Hematopoietic multipotent progenitor cell treated with erythropoietin and hydrocortisone succinate and interleukin-3 and kit ligand, for 6 days (in vitro differentiated cells): ENCODE measurements around the gene ATP10B.

Experiments
- DNase-seq: peaks from one replicate; pipeline ENCODE4 v3.0.0-alpha.2; 2015

ATP10B gene

GRCh38 chr5:160629003-160629402, 223.0 kb downstream of the ATP10B start:
- no peak for DNase-seq

- no peak for DNase-seq
Measured at GRCh38 chr5:160628619-160628968, 223.4 kb downstream of the ATP10B start.

GRCh38 chr5:160627921-160628618, 223.9 kb downstream of the ATP10B start:
- DNase-seq = no peak

- DNase-seq = no peak
Measured at GRCh38 chr5:160626322-160626721, 225.7 kb downstream of the ATP10B start.

- DNase-seq = no peak
Measured at GRCh38 chr5:160621526-160621925, 230.5 kb downstream of the ATP10B start.

GRCh38 chr5:160620401-160620800, 231.6 kb downstream of the ATP10B start:
- DNase-seq = no peak

- DNase-seq = no peak
Measured at GRCh38 chr5:160619381-160619780, 232.6 kb downstream of the ATP10B start.

GRCh38 chr5:160618286-160618685, 233.7 kb downstream of the ATP10B start:
- DNase-seq = peak; percentile 58

GRCh38 chr5:160616712-160617497, 235.1 kb downstream of the ATP10B start:
- peak; percentile 72 for DNase-seq

- no peak for DNase-seq
Measured at GRCh38 chr5:160614136-160614535, 237.9 kb downstream of the ATP10B start.

- no peak for DNase-seq
Measured at GRCh38 chr5:160605266-160605665, 246.7 kb downstream of the ATP10B start.

- DNase-seq = no peak
Measured at GRCh38 chr5:160604484-160604883, 247.5 kb downstream of the ATP10B start.

GRCh38 chr5:160602744-160603143, 249.3 kb downstream of the ATP10B start:
- DNase-seq = no peak

- no peak for DNase-seq
Measured at GRCh38 chr5:160601046-160601445, 251.0 kb downstream of the ATP10B start.

GRCh38 chr5:160573318-160573717, 278.7 kb downstream of the ATP10B start:
- no peak for DNase-seq

- no peak for DNase-seq
Measured at GRCh38 chr5:160567031-160567705, 284.8 kb downstream of the ATP10B start.

- no peak for DNase-seq
Measured at GRCh38 chr5:160565376-160565775, 286.6 kb downstream of the ATP10B start.

- no peak for DNase-seq
Measured at GRCh38 chr5:160556846-160557245, 295.2 kb downstream of the ATP10B start.

- DNase-seq = no peak
Measured at GRCh38 chr5:160555971-160556631, 295.9 kb downstream of the ATP10B start.

- DNase-seq = no peak
Measured at GRCh38 chr5:160555581-160555970, 296.4 kb downstream of the ATP10B start.

- DNase-seq = no peak
Measured at GRCh38 chr5:160550075-160550474, 301.9 kb downstream of the ATP10B start.

GRCh38 chr5:160548949-160549645, 302.9 kb downstream of the ATP10B start:
- DNase-seq = no peak

GRCh38 chr5:160547872-160548271, 304.1 kb downstream of the ATP10B start:
- no peak for DNase-seq
